RWPE2 (cell line): ENCODE data around the gene PLPP2.

Source experiments
- ATAC-seq: fragments of 200-7000 bp; cut with Tn5 transposase; 3 replicates; pipeline ENCODE4 v1.9.1; 2021; ENCODE audit warnings: low read depth
- DNase-seq: peaks from one replicate; pipeline ENCODE4 v3.0.0-alpha.2; 2020; ENCODE audit warnings: low spot score
- H3K27ac ChIP-seq: fragments of 450-650 bp; 2 replicates; pipeline ENCODE4 v1.5.1; 2017; ENCODE audit warnings: mild to moderate bottlenecking; ENCODE audit not compliant: poor library complexity, severe bottlenecking
- H3K27me3 ChIP-seq: fragments of 250-450 bp; sonication (Bioruptor Pico); 2 replicates; pipeline ENCODE4 v1.5.1; 2021; ENCODE audit warnings: mild to moderate bottlenecking, moderate library complexity; ENCODE audit not compliant: insufficient read depth, poor library complexity, severe bottlenecking
- H3K36me3 ChIP-seq: fragments of 250-450 bp; sonication (Bioruptor Pico); 2 replicates; pipeline ENCODE4 v1.5.1; 2020; ENCODE audit warnings: low read depth, mild to moderate bottlenecking, moderate library complexity
- H3K4me1 ChIP-seq: fragments of 250-450 bp; sonication (Bioruptor Pico); 2 replicates; pipeline ENCODE4 v1.5.1; 2021; ENCODE audit warnings: mild to moderate bottlenecking, moderate library complexity; ENCODE audit not compliant: insufficient read depth, poor library complexity, severe bottlenecking
- H3K4me3 ChIP-seq: fragments of 250-450 bp; sonication (Bioruptor Pico); 2 replicates; pipeline ENCODE4 v1.5.1; 2021; ENCODE audit warnings: mild to moderate bottlenecking, moderate library complexity; ENCODE audit not compliant: severe bottlenecking
- H3K9me3 ChIP-seq: fragments of 250-450 bp; sonication (Bioruptor Pico); 2 replicates; pipeline ENCODE4 v1.5.1; 2021; ENCODE audit warnings: mild to moderate bottlenecking, moderate library complexity; ENCODE audit not compliant: severe bottlenecking
- CTCF ChIP-seq: fragments of 450-650 bp; IDR thresholded peaks from one replicate; pipeline ENCODE4 v1.5.1; 2017; ENCODE audit warnings: mild to moderate bottlenecking, moderate library complexity; ENCODE audit not compliant: poor library complexity, severe bottlenecking

Gene PLPP2

GRCh38 chr19:306151-306900 is 15.1 kb upstream of the PLPP2 start:
- DNase-seq (no peak), ATAC-seq (no peak)
- TF ChIP-seq CTCF = no peak
- H3K36me3 ChIP-seq = peaks cover 15% of the 10 kb centered on the region; the same call in 1 of the 2 replicates
- H3K27me3 ChIP-seq = no peaks in the 10 kb centered on the region
- H3K4me1 ChIP-seq = no peaks in the 10 kb centered on the region
- H3K27ac ChIP-seq = no peak overlapping the region
- H3K9me3 ChIP-seq = no peaks in the 10 kb centered on the region
- no peak overlapping the region for H3K4me3 ChIP-seq

DNA sequence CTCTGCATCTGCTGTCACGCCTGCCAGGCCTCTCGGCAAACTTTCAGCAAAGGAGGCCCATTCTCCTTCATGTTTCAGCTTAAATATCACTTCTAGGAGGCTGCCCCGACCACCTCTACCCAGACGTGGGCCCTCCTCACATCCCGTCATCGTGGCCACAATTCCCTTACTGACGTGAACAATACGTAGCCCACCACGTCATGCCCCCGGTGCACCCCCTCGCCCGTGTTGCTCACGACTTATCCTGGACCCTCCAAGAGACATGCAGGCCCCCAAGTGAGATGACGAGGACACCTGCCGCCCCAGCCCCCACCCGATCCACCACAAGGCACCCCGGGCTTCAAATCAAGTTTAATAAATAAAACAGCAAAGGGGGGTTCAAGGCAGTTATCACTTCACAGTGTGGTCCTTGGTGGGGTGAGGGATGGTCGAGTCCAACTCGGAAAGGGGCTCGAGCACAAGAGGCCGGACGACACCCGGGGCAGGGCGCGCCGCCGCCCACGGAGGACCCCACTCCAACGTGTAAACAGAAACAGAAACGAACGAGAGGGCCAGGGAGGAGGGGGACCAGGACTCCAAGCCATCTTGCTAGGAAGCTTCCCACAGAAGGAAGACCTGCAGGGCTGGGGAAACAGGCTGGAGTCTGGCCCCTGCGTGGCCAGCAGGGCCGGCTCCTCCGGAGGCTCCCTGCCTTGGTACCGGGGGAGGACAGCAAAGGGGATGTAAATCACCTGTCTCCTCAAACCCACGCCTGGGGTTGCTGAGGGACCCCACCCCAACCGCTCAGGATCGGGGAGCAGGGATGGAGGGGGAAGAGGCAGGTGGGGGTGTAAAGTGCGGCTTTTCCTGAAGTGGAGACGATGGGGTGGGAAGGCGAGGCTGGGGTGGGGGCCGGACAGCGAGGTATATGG is 14.3 kb upstream of the PLPP2 start:
- ATAC-seq (no peak), DNase-seq (no peak)
- H3K36me3 ChIP-seq = peaks cover 15% of the 10 kb centered on the region; the same call in 1 of the 2 replicates
- H3K4me1 ChIP-seq = no peaks in the 10 kb centered on the region
- no peak overlapping the region for H3K27ac ChIP-seq
- no peak for TF ChIP-seq CTCF
- H3K27me3 ChIP-seq = no peaks in the 10 kb centered on the region
- no peak overlapping the region for H3K4me3 ChIP-seq
- no peaks in the 10 kb centered on the region for H3K9me3 ChIP-seq

DNA sequence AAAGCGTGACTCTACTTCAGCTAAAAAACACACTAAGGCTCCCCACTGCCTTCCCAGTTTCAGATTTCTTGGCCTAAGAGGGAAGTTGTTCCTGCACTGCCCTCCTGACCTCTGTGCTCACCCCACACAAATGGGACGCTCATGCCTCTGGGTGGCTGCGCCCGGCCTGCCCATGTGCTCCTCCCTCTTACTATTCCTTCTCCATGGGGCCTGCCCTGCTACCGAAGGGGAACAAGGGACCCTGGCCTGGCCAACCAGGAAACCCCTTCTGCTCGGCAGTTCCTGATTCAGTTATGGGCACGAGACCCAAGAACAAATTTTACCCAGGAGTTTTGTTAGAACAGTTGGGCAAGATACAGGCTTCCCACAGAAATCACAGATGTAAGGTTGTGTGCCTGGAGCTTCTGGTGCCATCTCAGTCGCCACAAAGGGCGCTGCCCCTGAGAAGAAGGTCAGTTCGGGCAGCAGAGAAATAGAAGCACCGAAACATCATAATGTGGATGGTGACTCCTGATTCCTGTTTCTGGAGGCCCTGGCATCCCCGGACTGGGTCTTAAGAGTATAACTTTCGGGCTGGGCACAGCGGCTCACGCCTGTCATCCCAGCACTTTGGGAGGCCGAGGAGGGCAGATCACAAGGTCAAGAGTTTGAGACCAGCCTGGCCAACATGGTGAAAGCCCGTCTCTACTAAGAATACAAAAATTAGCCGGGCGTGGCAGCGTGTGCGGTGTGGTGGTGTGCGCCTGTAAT is 5.4 kb upstream of the PLPP2 start:
- Histone ChIP-seq H3K27ac (no peak overlapping the region), H3K4me3 (no peak overlapping the region), H3K9me3 (no peaks in the 10 kb centered on the region), H3K27me3 (peaks cover 19% of the 10 kb centered on the region), H3K36me3 (no peaks in the 10 kb centered on the region), H3K4me1 (no peaks in the 10 kb centered on the region)
- DNase-seq = no peak
- no peak for TF ChIP-seq CTCF
- no peak for ATAC-seq

GRCh38 chr19:295687-296370 is 4.6 kb upstream of the PLPP2 start:
- no peak for TF ChIP-seq CTCF
- H3K4me3 ChIP-seq = no peak overlapping the region
- no peaks in the 10 kb centered on the region for H3K36me3 ChIP-seq
- H3K4me1 ChIP-seq = no peaks in the 10 kb centered on the region
- H3K27me3 ChIP-seq = peaks cover 19% of the 10 kb centered on the region
- no peak for ATAC-seq
- no peak overlapping the region for H3K27ac ChIP-seq
- H3K9me3 ChIP-seq = no peaks in the 10 kb centered on the region
- no peak for DNase-seq
